ENCODE results near the gene TECPR1.

DNA sequence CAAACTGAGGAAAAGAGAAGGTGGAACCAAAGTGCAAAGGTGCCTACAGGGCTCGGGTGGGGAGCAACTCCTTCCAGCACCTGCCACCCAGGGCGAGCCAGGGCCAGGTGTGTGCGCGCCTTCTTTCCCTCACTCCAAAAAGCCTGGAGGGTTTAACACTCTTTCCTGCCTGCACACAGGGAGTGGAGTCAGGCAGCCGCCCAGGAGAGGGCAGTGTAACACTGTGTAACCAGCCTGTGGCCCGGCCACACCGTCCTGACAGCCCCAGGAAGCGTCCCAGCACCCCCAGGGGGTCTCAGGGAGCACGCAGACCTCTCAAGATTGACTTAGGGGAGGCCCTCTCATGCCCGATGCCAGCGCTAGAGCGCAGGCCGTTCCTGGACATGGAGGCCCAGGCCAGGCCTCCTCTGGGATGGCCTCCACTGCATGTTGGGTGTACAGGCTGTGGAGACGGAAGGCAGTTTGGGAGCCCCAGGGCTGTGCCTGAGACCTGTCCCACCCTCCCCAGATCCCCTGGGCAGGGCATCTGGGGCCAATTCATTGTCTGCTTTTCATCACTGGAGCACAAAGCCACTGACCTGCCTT is 42.9 kb upstream of the TECPR1 start:
- TF ChIP-seq, protein P1, sequence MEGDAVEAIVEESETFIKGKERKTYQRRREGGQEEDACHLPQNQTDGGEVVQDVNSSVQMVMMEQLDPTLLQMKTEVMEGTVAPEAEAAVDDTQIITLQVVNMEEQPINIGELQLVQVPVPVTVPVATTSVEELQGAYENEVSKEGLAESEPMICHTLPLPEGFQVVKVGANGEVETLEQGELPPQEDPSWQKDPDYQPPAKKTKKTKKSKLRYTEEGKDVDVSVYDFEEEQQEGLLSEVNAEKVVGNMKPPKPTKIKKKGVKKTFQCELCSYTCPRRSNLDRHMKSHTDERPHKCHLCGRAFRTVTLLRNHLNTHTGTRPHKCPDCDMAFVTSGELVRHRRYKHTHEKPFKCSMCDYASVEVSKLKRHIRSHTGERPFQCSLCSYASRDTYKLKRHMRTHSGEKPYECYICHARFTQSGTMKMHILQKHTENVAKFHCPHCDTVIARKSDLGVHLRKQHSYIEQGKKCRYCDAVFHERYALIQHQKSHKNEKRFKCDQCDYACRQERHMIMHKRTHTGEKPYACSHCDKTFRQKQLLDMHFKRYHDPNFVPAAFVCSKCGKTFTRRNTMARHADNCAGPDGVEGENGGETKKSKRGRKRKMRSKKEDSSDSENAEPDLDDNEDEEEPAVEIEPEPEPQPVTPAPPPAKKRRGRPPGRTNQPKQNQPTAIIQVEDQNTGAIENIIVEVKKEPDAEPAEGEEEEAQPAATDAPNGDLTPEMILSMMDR (IDR thresholded peaks at IDR 0.05), result peak in 2 of 4 experiments; percentile 29 to 41
- TF ChIP-seq POLR2A (IDR thresholded peaks at IDR 0.05) (no peak), EP300 (IDR thresholded peaks at IDR 0.05) (no peak), POLR2AphosphoS5 (IDR thresholded peaks at IDR 0.05) (no peak)
